Dedifferentiated amniotic fluid mesenchymal stem cell (primary cell): ENCODE data around the gene NRF1.

Experiments used
- DNase-seq: peaks from one replicate; pipeline ENCODE4 v3.0.0-alpha.2; 2016; ENCODE audit errors: extremely low spot score

Gene NRF1

DNA sequence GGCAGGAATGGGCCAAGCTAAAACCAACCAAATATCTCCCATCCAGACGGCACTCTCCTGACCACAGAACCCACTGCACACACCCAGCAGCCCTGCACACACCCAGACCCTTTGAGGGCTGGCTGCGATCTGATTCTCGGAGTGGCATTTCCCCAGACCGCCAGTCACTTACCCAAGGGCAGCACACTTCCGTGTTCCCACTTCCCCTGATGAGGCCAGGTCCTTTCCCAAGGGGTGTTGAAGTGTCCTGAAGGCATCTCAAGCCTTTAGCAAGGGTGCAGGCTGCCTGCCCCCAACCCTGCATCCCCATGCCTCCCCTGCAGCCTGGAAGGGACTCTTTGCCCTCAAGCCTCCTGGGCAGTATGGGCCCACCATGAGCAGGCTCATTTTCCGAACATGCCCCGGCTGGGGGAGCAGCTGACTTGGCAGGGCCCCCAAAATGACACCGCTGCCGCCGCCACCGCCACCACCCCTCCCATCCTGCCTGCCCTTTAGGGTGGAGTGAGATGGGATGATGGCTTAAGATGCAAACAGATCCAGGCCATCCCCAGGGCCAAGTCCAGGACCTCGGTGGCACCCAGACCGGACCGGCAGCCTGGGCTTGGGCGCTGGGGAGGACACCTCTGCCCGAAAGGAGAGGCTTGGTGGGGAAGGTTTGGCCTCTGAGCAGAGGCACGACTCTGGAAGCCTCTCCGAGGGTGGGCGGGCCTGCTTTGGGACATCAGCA, 159.8 kb downstream of the NRF1 start:
- no peak for DNase-seq

DNA sequence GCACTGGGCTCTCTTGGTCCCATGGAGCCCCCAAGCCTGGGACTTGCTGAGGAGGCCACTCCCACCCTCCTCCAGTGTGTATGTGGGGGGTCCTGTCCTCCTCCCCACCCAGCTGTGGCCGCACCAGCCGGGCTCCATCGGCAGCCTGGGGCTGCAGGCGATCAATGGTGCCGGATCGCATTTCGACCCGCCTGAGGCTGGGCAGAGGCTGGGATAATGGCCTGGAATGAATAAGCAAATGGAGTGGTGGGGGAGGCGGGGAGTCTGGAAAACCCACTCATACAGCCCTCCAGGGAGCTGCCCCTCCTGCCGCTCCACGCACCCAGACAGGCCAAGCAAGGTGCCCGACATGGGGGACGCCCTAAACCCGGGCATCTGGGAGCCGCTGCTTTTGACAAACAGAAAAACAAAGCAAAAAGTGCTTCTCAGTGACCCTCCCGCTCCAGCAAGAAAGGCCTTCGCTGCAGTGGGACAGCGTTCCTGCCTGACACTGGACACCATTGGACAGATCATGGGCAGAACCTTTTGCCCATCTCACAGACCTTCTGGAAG, 160.5 kb downstream of the NRF1 start:
- no peak for DNase-seq

GRCh38 chr7:129772646-129773280, 161.2 kb downstream of the NRF1 start:
- no peak for DNase-seq

DNA sequence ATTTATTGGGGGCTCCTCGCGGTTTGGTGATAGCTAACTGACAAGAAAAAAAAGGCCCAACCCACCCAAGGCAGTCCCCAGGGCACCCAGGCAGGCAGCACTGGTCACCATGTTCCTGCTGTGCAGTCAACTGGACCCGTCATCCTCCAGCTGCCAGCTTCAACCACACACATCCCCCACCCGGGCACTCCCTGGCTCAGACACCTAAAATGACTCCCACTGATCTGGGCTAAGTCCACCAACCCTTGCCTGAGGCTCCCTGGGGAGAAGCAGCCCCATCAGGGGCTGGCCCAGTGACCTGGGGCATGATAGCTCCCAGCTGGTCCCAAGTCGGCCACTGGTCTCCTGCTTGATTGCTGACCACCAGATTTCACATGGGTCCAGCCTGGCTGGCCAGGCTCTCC, 161.8 kb downstream of the NRF1 start:
- no peak for DNase-seq

GRCh38 chr7:129773871-129774270, 162.4 kb downstream of the NRF1 start:
- no peak for DNase-seq

DNA sequence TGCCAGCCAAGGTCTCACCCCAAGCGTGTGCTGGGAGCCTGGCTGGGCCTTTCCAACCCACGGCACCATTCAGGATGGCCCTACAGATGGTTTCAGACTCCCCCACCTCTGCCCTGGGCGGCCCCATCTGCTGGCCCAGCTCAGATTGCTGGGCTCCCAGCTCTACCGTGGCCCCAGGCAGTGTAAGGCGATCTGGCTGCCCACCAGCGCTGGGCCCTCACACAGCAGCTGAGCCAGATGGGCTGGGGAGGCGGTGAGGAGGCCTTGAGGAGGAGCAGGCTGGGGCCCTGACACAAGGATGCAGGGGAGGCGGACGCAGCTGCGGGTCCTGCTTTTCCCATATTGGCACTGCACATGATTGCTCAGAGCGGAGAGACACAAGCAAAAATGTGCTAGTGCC, 162.8 kb downstream of the NRF1 start:
- DNase-seq: no peak

- DNase-seq: no peak
Measured at GRCh38 chr7:129774871-129775694, 163.6 kb downstream of the NRF1 start.

- no peak for DNase-seq
Measured at GRCh38 chr7:129775695-129776361, 164.3 kb downstream of the NRF1 start.

GRCh38 chr7:129776362-129776722, 164.8 kb downstream of the NRF1 start:
- no peak for DNase-seq

DNA sequence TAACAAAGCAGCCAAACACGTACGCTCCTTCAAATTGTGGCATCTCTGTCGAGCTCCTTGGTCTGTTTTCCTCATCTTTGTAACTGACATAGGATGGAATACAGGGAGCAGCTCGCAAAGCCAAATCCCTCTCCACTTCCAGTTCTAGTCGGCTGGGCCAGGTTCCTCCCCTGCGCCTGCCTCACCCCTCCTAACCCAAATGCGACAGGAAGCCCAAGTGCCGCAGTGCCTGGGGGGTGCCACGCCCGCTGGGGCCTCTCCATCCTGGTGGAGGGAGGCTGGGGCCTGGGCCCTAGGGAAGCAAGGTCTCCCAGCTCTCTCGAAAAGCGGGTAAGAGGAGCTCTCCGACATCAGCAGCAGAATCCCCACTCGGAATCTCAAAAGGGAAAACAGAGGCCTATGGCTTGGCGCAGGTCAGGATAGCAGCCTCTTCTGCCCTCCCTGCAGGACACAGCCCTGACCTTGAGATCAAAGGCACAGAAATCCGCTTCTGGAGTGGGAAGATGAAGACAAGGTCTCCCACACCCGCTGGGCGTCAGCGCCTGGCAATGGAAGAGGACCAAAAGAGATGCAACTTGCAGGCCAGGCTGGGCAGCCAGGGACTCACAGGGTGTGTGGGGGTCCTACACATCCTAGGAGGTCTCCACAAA, 165.8 kb downstream of the NRF1 start:
- no peak for DNase-seq

GRCh38 chr7:129777993-129778769, 166.7 kb downstream of the NRF1 start:
- no peak for DNase-seq

DNA sequence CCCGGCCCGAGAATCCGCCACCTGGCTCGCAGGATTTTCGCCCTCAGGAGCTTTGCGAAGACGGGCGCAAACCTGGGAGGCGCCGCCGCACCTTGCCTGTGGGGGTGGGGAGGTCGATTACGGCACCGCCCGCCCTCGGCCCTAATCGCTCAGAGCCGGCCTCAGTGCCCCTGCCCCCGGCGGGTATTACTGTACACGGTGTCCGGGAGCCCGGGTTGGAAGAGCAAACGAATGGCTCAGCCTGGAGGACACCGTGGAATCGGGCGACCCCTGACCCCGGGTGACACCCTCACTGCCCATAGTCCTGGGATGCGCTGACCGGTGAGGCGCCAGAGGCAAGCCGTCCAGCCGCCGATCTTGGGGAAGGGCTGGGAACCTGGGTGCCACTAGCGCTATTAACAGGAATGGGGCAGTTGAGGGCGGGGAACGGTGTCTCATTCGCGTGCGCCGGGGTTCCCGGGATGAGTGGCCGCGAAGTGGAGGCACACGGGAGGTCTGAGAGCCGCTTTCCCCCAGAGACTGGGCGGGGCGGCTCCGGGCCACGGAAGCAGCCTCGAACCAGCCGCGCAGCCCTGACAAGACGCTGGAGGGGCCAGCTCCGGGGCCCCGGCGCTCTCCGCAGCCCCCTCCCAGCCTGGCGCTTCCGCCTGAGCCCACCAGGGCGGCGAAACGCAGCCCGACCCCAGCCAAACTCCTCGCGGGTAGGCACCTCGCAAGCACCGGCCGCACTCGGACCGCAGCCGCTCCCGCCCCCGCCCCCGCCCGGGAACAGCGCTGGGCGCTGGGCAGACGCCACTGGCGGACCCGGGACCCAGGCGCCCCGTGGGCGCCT, 167.5 kb downstream of the NRF1 start:
- DNase-seq: no peak

DNA sequence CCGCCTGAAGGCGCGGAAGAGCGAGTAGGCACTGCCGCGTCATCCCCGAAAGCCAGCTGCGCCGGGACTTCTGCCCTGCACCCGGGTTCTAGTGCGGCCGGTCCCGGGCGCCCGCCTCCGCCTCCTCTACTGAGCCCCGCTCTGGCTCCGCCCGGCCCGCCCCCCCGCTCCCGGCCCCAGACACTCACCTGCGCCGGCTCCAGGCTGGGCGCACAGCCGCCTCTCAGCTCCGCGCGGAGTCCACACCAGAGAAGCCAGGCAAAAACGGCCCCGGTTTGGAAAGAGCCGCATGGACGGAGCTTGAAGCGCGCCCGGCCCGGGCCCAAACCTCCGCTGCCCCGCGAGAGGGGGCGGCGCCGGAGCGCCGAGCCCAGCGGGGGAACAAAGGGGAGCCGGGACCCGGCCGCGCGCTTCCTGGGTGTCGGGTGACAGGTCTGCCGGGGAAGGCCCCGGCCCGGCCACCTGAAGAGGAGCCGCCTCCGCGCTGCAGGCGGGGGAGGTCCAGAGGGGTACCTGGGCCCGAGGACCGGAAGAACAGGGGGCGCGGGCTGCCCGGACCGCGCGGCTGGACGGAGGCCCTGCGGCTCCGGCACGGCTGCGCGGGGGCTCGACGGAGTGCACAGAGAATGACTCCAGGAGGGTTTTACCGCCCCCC, 168.2 kb downstream of the NRF1 start:
- no peak for DNase-seq

- DNase-seq: no peak
Measured at GRCh38 chr7:129780257-129780973, 168.9 kb downstream of the NRF1 start.

- no peak for DNase-seq
Measured at GRCh38 chr7:129780974-129781927, 169.7 kb downstream of the NRF1 start.

- DNase-seq: no peak
Measured at GRCh38 chr7:129781928-129782817, 170.7 kb downstream of the NRF1 start.
